CD4-positive, CD25-positive, alpha-beta regulatory T cell (primary cell): ENCODE measurements around the gene LRRC39. TPM values are rescaled to one million over a fixed set of nuclear protein-coding genes. Genes with fewer than 3 reads are reported as not detected.
A peak's percentile ranks its signal among the peaks of the same experiment; 100 is the strongest.

Experiments
- ATAC-seq, 2 donors: fragments of 150-1000 bp; cut with Tn5 transposase; one replicate each; pipeline ENCODE4 v1.10.0; 2021; ENCODE audit warnings: low read depth in 2 of 2, moderate number of reproducible peaks in 2 of 2, moderate library complexity in 1 of 2
- DNase-seq, 3 donors: peaks; one replicate each; pipeline versions ENCODE4 v3.0.0 to v3.0.0-alpha.2; 2012 to 2022; ENCODE audit warnings: mixed read lengths in 1 of 3
- H3K27ac ChIP-seq: one replicate; pipeline ENCODE4 v1.7.0; 2013; ENCODE audit warnings: mild to moderate bottlenecking, low read length; ENCODE audit not compliant: insufficient read depth, poor library complexity, severe bottlenecking
- H3K27me3 ChIP-seq: one replicate; pipeline ENCODE4 v1.7.0; 2013; ENCODE audit warnings: low read length; ENCODE audit not compliant: control insufficient read depth, insufficient read depth
- H3K36me3 ChIP-seq: one replicate; pipeline ENCODE4 v1.7.0; 2013; ENCODE audit warnings: mild to moderate bottlenecking, low read length, moderate library complexity; ENCODE audit not compliant: control insufficient read depth, insufficient read depth
- H3K4me1 ChIP-seq: 2 replicates; pipeline ENCODE4 v1.7.0; 2013; ENCODE audit warnings: mild to moderate bottlenecking, low read length; ENCODE audit not compliant: insufficient read depth, control insufficient read depth, poor library complexity, severe bottlenecking
- H3K4me3 ChIP-seq: one replicate; pipeline ENCODE4 v1.7.0; 2013; ENCODE audit warnings: low read depth, mild to moderate bottlenecking, low read length, moderate library complexity
- H3K9me3 ChIP-seq, 2 experiments: 1 replicate in 1 of 2; 2 replicates in 1 of 2; pipeline ENCODE4 v1.7.0; 2013; ENCODE audit warnings: low read length in 2 of 2, mild to moderate bottlenecking in 1 of 2, moderate library complexity in 1 of 2; ENCODE audit not compliant: control insufficient read depth in 2 of 2
- H3K27ac Mint-ChIP-seq, 3 donors: one replicate each; pipeline ENCODE4 v1.8.0; 2020 to 2022; ENCODE audit warnings: mild to moderate bottlenecking in 3 of 3, mixed read lengths in 3 of 3, moderate library complexity in 2 of 3
- H3K27me3 Mint-ChIP-seq: one replicate; pipeline ENCODE4 v1.8.0; 2022; ENCODE audit warnings: mild to moderate bottlenecking, mixed read lengths
- H3K36me3 Mint-ChIP-seq: one replicate; pipeline ENCODE4 v1.8.0; 2020; ENCODE audit warnings: mixed read lengths
- H3K4me1 Mint-ChIP-seq, 4 donors: one replicate each; pipeline ENCODE4 v1.8.0; 2020 to 2022; ENCODE audit warnings: mixed read lengths in 4 of 4, mild to moderate bottlenecking in 1 of 4
- H3K4me3 Mint-ChIP-seq, 4 donors: one replicate each; pipeline ENCODE4 v1.8.0; 2020 to 2022; ENCODE audit warnings: mild to moderate bottlenecking in 4 of 4, mixed read lengths in 4 of 4, moderate library complexity in 3 of 4
- H3K9me3 Mint-ChIP-seq, 7 donors: one replicate each; pipeline ENCODE4 v1.8.0; 2020 to 2022; ENCODE audit warnings: mixed read lengths in 7 of 7, mild to moderate bottlenecking in 3 of 7, moderate library complexity in 2 of 7
- polyA plus RNA-seq, 4 donors: library from polyadenylated mRNA; unstranded; fragments of 300-500 nt; fragmentation: Illumina TruSeq; gene quantifications; one replicate each; pipeline ENCODE4 v1.2.3, GENCODE V29; 2021
- total RNA-seq: library from RNA; stranded (reverse); gene quantifications from one replicate; pipeline ENCODE4 v1.2.3, GENCODE V29; 2022

The LRRC39 gene
- total and polyA plus RNA-seq, 5 donors from 2014 or later, result 1.6 TPM; not detected in 4

DNA sequence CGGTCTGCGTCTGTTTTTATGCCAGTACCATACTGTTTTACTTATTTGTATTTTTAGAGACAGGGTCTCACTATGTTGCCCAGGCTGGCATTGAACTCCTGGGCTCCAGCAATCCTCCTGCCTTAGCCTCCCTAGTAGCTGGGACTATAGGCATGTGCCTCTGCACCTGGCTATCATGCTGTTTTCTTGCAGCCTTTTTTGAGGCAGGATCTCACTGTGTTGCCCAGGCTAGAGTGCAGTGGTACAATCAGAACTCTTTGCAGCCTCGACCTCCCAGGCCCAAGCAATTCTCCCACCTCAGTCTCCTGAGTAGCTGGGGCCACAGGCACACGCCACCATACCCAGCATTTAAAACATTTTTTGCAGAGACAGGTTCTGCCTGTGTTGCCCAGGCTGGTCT lies 5.3 kb upstream of the LRRC39 start:
- Histone ChIP-seq H3K9me3 (no peaks in the 10 kb centered on the region), H3K27ac (no peak overlapping the region), H3K4me3 (no peak overlapping the region), H3K27me3 (no peaks in the 10 kb centered on the region), H3K36me3 (no peaks in the 10 kb centered on the region), H3K4me1 (no peaks in the 10 kb centered on the region)
- Mint-ChIP-seq H3K4me1 (peaks cover 0 to 4% (median 0%) of the 10 kb centered on the region in 4 donors), H3K27me3 (no peaks in the 10 kb centered on the region), H3K9me3 (peaks cover 0 to 3% (median 0%) of the 10 kb centered on the region in 7 donors), H3K36me3 (no peaks in the 10 kb centered on the region), H3K27ac (no peak overlapping the region), H3K4me3 (no peak overlapping the region)
- ATAC-seq (no peak), DNase-seq (no peak)

DNA sequence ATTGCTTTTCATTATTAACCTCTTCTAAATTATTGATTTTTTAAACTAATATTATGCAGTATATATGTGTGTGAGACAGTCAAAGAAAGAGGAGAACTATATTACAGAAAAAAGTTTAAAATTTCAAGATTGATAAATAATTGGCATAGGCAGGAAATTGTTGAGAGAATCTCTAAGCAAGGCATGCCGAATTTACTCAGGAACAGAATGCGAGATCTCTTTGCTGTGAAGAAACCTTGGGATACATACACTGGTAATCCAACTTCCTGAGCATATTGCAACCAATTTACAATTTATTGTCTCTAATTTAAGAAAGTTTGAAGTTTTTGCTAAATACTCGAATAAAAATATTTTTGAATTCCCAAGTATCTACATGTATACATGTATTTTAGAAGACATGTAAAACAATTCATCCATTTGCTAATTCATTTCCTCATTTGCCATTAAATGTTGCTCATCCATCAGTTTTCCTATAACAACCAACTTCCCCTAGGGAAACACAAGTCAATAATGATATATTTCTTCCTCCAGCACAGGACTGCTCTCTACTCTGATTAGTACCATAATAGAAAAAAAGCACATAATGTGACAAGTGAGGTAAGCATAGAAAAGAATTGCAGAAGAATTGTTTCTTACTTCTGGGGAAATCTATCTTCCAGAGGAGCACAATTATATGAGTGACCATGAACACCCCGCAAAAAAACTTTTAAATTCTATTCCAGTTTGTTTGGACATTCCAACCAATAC lies 588 bp downstream of the LRRC39 start:
- Mint-ChIP-seq H3K27ac (no peak overlapping the region), H3K27me3 (no peaks in the 10 kb centered on the region), H3K4me3 (no peak overlapping the region), H3K36me3 (no peaks in the 10 kb centered on the region), H3K4me1 (peaks cover 0 to 4% (median 0%) of the 10 kb centered on the region in 4 donors), H3K9me3 (peaks cover 0 to 1% (median 0%) of the 10 kb centered on the region in 7 donors)
- no peak for DNase-seq
- no peaks in the 10 kb centered on the region for H3K9me3 ChIP-seq
- H3K36me3 ChIP-seq, result no peaks in the 10 kb centered on the region
- no peak overlapping the region for H3K4me3 ChIP-seq
- H3K4me1 ChIP-seq, result no peaks in the 10 kb centered on the region
- no peak for ATAC-seq
- H3K27me3 ChIP-seq, result no peaks in the 10 kb centered on the region
- H3K27ac ChIP-seq, result no peak overlapping the region

DNA sequence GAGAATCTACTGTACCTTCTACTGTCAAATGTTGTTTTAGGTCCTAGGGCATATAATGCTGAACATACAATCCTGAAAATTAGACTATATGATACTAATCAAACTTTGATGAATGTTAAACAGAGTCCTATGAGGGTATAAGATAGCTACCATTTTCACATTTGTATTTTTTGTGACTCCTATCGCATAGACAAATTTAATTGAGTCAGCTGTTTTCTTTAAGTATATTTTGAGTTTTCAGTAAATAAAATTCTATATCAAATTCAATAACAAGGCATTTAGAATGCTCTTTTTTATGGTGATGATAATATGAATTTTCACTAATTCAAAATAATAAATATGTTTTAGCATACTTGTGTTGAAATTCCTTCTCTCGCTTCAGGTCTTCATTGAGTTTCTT lies 10.0 kb downstream of the LRRC39 start:
- Mint-ChIP-seq H3K4me3 (no peak overlapping the region), H3K27ac (no peak overlapping the region), H3K27me3 (no peaks in the 10 kb centered on the region), H3K36me3 (no peaks in the 10 kb centered on the region), H3K4me1 (no peaks in the 10 kb centered on the region), H3K9me3 (peaks cover 0 to 2% (median 0%) of the 10 kb centered on the region in 7 donors)
- Histone ChIP-seq H3K4me1 (no peaks in the 10 kb centered on the region), H3K27me3 (no peaks in the 10 kb centered on the region), H3K4me3 (no peak overlapping the region), H3K9me3 (no peaks in the 10 kb centered on the region), H3K36me3 (no peaks in the 10 kb centered on the region), H3K27ac (no peak overlapping the region)
- no peak for ATAC-seq
- no peak for DNase-seq

DNA sequence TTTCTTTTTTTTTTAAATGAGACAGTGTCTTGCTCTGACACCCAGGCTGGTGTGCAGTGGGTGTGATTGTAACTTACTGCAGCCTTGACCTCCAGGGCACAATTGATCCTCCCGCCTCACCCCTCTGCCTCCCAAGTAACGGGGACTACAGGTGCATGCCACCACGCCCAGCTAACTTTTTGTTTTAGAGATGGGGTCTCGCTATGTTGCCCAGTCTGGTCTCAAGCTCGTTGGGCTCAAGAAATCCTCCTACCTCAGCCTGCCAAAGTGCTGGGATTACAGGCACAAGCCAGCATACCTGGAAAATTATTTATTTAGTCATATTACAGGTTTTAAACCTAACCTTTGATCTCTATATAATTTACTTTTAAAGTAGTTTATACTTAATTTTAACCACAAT lies 13.4 kb downstream of the LRRC39 start:
- Mint-ChIP-seq H3K27ac (no peak overlapping the region), H3K9me3 (peaks cover 0 to 2% (median 0%) of the 10 kb centered on the region in 7 donors), H3K36me3 (no peaks in the 10 kb centered on the region), H3K27me3 (no peaks in the 10 kb centered on the region), H3K4me1 (no peaks in the 10 kb centered on the region), H3K4me3 (no peak overlapping the region)
- H3K4me1 ChIP-seq, result no peaks in the 10 kb centered on the region
- H3K9me3 ChIP-seq, result no peaks in the 10 kb centered on the region
- no peaks in the 10 kb centered on the region for H3K36me3 ChIP-seq
- ATAC-seq (no peak), DNase-seq (no peak)
- no peak overlapping the region for H3K27ac ChIP-seq
- no peaks in the 10 kb centered on the region for H3K27me3 ChIP-seq
- no peak overlapping the region for H3K4me3 ChIP-seq

DNA sequence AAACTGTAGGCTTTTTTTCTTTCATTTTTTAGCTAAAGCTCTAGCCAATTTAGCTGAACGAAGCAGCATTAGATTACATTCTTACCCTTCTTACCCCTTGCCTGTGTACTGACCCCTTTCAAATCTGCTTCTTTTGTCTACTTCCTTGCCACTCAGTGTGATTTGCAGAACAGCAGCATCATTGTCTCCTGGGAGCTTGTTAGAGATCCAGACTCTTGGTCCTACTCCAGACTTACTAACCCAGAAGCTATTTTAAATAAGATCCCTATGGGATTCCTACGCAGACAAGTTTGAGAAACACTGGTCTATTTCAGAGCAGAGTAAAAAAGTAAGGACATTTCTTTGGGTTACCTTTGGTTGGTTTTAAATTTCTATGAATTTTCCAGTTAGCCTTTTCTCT lies 13.8 kb downstream of the LRRC39 start:
- Mint-ChIP-seq H3K27ac (no peak overlapping the region), H3K9me3 (peaks cover 0 to 2% (median 0%) of the 10 kb centered on the region in 7 donors), H3K4me3 (no peak overlapping the region), H3K36me3 (no peaks in the 10 kb centered on the region), H3K4me1 (no peaks in the 10 kb centered on the region), H3K27me3 (no peaks in the 10 kb centered on the region)
- H3K4me3 ChIP-seq, result no peak overlapping the region
- H3K27ac ChIP-seq, result no peak overlapping the region
- no peaks in the 10 kb centered on the region for H3K36me3 ChIP-seq
- no peaks in the 10 kb centered on the region for H3K27me3 ChIP-seq
- no peaks in the 10 kb centered on the region for H3K4me1 ChIP-seq
- H3K9me3 ChIP-seq, result no peaks in the 10 kb centered on the region
- DNase-seq, result no peak
- ATAC-seq, result no peak

DNA sequence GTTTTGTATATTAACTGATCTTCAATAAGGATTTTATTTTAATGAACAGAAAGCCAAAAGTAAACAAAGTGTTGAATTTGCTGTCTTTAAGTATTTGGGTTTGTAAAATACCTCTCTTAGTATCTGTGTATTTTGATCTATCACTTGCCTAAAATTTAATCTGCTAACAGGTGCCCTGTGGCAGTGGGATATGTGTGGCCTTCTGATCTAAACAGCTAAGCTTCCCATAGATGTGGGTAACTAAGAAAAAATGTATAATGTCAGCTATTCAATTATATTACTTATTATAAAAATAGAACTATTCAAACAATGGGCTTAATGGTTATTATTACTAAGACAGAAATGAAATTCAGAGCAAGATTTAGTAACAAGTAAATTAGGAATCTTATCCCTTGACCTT lies 15.2 kb downstream of the LRRC39 start:
- Mint-ChIP-seq H3K27me3 (no peaks in the 10 kb centered on the region), H3K9me3 (peaks cover 0 to 2% (median 0%) of the 10 kb centered on the region in 7 donors), H3K27ac (no peak overlapping the region), H3K4me1 (no peaks in the 10 kb centered on the region), H3K36me3 (no peaks in the 10 kb centered on the region), H3K4me3 (no peak overlapping the region)
- Histone ChIP-seq H3K27ac (no peak overlapping the region), H3K4me3 (no peak overlapping the region), H3K36me3 (no peaks in the 10 kb centered on the region), H3K4me1 (no peaks in the 10 kb centered on the region), H3K9me3 (no peaks in the 10 kb centered on the region), H3K27me3 (no peaks in the 10 kb centered on the region)
- ATAC-seq (no peak), DNase-seq (no peak)

DNA sequence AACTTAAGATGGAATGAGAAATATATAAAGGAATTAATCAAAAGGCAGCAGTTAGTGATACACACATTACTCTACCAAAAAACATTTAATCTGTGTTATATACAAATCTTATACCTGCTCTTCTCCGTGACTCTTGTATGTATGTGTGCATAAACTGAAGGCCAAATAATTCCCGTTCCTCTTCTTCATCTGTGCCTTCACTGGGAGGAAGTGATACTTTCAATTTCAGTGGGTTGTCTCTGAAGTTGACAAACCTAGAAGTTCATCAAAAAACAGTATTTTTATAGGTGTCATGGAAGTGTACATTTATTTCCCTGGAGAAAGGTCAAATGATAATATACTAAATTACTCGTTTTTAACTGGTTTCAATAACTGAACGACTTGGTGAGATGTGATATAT lies 25.8 kb downstream of the LRRC39 start:
- H3K36me3 Mint-ChIP-seq, result peaks cover 9% of the 10 kb centered on the region
- ATAC-seq (no peak), DNase-seq (peak in 1 of 3 donors; percentile 5)
- peak overlapping the region in 1 of 3 donors; percentile 40 for H3K27ac Mint-ChIP-seq
- H3K4me1 ChIP-seq, result no peaks in the 10 kb centered on the region
- no peak overlapping the region for H3K4me3 Mint-ChIP-seq
- no peaks in the 10 kb centered on the region for H3K27me3 ChIP-seq
- H3K27me3 Mint-ChIP-seq, result no peaks in the 10 kb centered on the region
- H3K36me3 ChIP-seq, result peaks cover 23% of the 10 kb centered on the region
- no peak overlapping the region for H3K27ac ChIP-seq
- H3K9me3 Mint-ChIP-seq, result no peaks in the 10 kb centered on the region
- peaks cover 6 to 15% (median 9%) of the 10 kb centered on the region in 4 donors for H3K4me1 Mint-ChIP-seq
- no peaks in the 10 kb centered on the region for H3K9me3 ChIP-seq
- no peak overlapping the region for H3K4me3 ChIP-seq

DNA sequence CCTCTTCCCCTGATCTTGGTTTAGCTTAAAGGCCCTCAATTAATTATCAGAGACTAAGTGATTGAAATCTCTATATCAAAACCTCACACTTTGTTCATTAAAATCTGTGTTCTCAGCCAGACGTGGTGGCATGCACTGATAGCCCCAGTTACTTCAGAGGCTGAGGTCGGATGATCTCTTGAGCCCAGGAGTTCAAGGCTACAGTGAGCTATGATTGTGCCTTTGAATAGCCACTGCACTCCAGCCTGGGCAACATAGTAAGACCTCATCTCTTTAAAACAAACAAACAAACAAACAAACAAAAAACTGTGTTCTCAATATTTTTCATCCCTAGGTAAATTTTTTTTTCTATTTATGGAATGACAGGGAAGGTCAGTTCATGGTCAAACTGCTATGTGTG lies 26.4 kb downstream of the LRRC39 start:
- Mint-ChIP-seq H3K4me1 (peaks cover 6 to 15% (median 9%) of the 10 kb centered on the region in 4 donors), H3K9me3 (no peaks in the 10 kb centered on the region), H3K4me3 (no peak overlapping the region), H3K27me3 (no peaks in the 10 kb centered on the region), H3K27ac (peak overlapping the region in 1 of 3 donors; percentile 40), H3K36me3 (peaks cover 9% of the 10 kb centered on the region)
- no peak for ATAC-seq
- Histone ChIP-seq H3K4me3 (no peak overlapping the region), H3K27me3 (no peaks in the 10 kb centered on the region), H3K36me3 (peaks cover 28% of the 10 kb centered on the region), H3K9me3 (no peaks in the 10 kb centered on the region), H3K4me1 (no peaks in the 10 kb centered on the region), H3K27ac (no peak overlapping the region)
- DNase-seq, result no peak
